Stimulated activated CD4-positive, alpha-beta T cell treated with anti-CD3 and anti-CD28 coated beads, Interleukin-15, amount 100 ng/mL, for 48 hours (primary cell): ENCODE measurements around the gene MYL12B.
"Not testable (repeated sequence)": the region's sequence is repeated elsewhere in the genome, so short reads cannot be mapped to it uniquely, and the experiment has no call there.

Experiments used
- DNase-seq, 2 donors: peaks; one replicate each; pipeline ENCODE4 v3.0.0-alpha.2; 2020; ENCODE audit warnings: low read depth in 2 of 2

MYL12B gene

DNA sequence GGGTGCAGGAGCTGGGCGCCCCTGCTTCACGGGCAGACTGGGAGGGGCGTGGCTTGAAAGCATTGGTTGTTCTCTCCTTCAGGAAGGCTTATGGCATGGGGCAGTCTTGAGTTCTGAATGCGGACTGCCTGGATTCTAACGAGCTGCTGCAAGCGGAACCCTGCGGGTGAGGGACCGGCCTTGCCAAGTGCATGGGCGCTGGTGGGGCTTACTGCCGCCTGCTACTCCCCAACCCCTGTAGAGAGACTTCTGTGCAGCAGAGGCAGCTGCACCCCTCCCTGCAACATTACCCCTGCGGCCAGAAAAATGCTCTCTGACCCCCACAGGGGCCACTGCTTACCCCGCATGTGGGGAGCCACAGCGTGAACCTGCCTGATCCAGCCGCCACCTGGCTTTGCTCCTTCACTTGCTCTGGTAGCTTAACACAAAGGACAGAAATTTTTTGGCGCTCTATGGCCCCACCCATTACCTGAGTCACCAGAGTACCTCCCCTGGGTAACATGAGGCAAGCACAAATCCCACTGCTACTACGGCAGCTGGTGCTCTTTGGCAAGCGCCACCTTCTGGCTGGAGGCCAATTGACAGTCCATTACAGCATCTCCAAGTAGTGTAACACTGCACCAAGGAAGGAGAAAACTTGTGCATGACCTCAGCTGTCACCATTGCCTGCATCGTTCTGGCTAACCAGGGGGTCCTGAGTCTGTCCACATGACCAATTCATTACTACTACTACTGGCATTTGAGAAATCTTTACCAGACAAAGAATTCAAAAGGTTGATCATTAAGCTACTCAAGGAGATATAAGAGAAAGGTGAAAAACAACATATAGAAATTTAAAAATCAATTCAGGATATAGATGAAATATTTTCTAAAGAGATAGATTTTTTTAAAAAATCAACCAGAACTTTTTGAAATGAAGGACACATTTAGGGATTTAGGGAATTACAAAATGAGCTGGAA is 35.4 kb downstream of the MYL12B start:
- DNase-seq, result peak; percentile 89 to 92

DNA sequence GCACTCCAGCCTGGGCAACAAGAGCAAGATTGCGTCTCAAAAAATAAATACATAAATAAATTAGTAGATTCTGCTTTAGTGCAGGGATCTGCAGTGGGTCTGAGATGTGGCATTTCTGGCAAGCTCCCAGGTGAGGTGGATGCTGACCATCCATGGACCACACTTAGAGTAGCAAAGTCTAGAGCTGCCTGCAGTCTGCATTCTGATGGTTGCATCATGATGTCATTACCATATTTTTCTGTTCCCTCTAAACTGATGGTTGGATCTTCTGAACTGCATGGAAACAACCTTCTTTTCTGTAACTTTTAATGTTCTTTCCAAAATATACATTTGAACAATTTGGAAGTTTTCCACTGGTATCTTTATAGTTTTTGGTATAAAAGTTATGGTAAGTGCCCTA is 42.9 kb downstream of the MYL12B start:
- no peak for DNase-seq

DNA sequence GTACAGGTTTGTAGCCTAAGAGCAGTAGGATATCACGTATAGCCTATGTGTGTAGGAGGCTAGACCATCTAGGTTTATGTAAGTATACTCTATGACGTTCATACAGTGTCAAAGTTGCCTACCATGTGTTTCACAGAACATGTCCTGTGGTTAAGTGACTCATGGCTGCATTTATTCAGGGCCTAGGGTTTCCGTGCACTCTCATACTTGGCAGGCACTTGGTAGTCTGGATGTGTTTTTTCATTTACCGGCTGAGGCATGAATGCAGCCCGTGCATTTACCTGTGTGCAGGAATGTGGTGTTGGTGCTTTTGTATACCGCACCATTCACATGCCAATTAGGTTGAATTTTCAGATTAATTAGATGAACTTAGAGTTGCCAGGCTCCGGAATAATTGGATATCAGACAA is 43.4 kb downstream of the MYL12B start:
- peak; percentile 30 to 40 for DNase-seq

DNA sequence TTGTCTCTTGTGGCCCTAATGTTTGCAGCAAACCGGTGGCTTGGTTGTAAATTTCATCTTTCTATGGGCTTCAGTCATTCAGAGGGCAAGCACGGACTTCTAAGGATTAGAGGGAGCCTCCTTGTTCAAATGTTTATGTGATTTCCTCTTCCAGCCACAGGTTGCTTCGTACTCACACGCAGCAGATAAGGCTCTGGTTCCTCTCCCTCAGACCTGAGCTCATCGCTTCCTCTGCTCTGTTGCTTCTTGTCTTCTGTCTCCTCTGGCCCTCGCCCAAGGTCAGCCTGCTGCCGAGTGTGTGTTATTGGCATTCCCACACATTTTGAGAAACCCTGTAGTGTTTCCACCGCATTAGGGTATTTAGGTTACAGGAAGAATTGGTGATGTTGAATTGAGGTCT is 44.0 kb downstream of the MYL12B start:
- no peak for DNase-seq

DNA sequence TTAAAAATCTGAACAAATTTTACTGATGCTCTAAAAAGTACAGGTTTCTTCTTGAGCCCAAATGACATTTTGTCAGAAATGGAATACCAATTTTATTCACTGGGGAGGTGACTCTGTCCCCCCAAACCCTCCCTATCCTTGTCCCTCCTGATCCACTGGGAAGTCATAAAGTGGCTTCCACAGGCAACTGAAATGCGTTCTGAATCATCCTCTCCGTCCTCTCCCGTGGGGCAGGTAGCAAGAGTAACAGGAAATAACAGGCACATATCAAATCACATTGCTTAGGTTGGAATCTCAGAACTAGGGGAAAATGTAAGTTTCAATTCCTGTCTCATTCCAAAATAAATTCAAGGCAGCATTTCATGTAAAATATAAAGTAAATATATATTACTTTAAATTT is 44.5 kb downstream of the MYL12B start:
- no peak for DNase-seq

DNA sequence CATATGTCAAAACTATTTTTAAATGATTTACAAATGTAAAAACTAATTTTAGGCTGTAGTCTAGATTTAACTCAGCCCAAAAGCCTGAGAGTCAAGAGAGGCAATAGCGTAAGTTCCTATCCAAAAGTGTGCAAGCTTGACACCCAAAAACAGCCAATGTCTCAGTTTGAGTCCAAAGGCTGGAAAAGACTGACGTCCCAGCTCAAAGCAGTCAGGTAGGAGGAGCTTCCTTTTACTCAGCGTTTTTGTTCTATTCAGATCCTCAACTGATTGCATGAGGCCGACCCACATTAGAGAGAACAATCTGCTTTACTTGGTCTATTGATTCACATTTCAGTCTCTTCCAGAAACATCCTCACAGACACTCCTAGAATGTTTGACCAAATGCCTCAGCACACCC is 51.8 kb downstream of the MYL12B start:
- no peak for DNase-seq

DNA sequence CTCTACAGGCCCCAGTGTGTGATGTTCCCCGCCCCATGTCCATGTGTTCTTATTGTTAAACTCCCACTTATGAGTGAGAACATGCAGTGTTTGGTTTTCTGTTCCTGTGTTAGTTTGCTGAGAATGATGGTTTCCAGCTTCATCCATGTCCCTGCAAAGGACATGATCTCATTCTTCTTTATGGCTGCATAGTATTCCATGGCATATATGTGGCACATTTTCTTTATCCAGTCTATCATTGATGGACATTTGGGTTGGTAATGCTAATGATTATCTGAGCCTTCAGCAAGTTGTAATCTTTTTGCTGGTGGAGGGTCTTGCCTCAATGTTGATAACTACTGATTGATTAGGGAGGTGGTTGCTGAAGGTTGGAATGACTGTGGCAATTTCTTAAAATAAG is 53.4 kb downstream of the MYL12B start:
- not testable (repeated sequence) for DNase-seq

DNA sequence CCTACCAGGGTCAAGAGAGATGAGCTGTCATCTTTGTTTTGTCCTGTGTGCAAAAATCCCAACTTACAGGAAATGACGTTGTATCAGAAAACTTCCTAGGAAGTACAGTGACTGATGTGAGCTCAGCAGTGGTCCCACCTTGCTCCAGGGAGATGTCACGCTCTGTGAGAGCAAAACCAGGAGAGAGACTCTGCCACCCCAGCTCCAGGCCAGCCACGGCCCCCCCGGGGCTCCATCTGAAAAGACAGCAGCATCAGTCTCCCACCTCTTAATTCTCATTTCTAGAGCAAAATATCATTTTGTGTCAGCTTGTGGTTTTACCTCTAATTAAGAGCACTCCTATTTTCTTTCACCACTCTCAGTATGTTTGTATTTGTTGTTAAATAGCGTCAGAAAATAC is 57.5 kb downstream of the MYL12B start:
- no peak for DNase-seq

DNA sequence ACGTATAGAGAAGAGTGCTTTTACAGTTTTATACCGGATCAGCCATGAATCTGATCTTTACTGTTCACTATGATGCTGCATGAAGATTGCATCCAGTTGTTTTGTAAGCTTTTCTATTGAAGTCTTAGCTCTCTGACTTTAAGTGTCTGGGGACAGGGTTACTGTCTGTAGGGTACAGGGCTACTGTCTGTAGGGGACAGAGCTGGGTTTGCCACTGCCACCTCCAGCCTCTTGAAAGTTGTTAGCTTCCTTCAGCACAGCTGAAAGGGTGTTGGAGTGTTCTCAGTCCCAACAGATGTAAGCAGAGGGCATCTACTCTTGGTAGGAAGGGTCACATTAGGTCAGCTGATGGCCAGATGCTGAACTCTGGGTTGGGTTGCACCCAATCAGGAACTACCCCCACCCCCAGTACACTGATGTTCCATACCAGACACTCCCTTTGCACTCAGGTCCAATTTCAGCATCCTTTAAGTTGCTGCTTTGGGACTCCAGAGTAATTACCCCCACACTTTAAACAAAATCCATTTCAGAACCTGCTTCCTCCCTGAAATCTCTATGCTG is 58.0 kb downstream of the MYL12B start:
- no peak for DNase-seq

DNA sequence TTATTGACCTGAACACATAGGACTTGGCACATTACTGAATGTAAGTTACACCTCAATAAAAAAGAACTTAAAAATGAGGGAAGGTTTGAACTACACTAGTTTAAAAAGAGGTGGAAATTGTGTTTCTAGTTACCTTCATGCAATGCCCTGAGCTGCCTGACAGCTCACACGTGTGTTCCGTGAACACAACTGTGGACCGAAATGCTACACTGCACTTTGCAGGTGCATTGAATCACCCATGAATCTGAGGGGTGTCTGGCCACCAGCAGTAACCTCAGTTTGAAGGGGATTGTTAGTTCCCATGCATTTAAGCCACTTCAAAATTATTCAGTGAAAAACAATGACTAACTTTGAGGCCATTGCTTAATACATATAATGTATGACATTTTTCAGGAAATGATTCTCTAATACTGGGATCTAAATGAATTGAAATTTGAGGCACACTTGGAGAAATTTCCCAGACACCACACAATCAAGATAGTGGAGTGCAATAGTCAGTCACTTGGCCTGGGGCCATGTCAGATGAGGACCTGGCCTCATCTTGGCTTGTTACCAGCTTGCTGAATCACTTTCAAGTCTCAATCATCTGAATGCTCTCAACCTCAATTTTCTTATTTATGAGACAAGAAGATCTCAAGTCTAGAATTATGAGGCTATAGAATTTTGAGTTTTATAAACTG is 59.3 kb downstream of the MYL12B start:
- DNase-seq, result no peak

DNA sequence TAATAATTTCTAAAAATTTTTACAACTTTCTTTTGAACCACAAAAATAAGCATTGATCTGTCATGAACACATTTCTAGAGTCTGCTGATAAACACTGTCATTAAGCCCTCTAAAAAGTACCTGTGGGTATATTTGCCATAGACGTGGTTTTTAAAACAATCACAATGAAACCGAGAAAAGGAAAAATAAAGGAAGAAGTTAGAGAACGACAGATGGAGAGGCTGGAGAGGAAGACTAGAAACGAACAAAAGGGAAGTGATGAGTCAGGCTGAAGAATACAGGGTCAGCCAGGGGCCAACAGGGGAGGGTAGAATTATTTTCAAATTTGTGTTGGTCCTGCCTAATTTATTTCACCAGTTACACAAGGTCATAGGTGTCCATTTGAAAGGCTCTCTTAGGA is 62.0 kb downstream of the MYL12B start:
- no peak for DNase-seq
